Spleen (tissue), 11 donors: ENCODE results near the gene PPM1B. TPM values are rescaled to one million over a fixed set of nuclear protein-coding genes. Genes with fewer than 3 reads are reported as not detected.
A peak's percentile ranks its signal among the peaks of the same experiment; 100 is the strongest.

Experiments used
- DNase-seq: peaks from one replicate; pipeline ENCODE4 v3.0.0-alpha.2; 2020
- H3K27ac ChIP-seq, 8 donors: fragments of 200-600 bp; sonication (generic) in 7 of 8; 1 replicate in 4 of 8; 2 replicates in 4 of 8; pipeline versions ENCODE4 v1.5.0 to v1.8.0; 2016 to 2021; ENCODE audit warnings: inconsistent platforms in 4 of 8, mild to moderate bottlenecking in 4 of 8, moderate library complexity in 1 of 8
- H3K27me3 ChIP-seq, 7 donors: fragments of 200-600 bp; sonication (generic) in 6 of 7; replicated peaks in 1 of 7; 1 replicate in 4 of 7; 2 replicates in 3 of 7; pipeline versions ENCODE4 v1.5.0 to v1.8.0; 2016 to 2021; ENCODE audit warnings: inconsistent platforms in 3 of 7, mild to moderate bottlenecking in 1 of 7
- H3K36me3 ChIP-seq, 6 donors: fragments of 200-600 bp; sonication (generic) in 5 of 6; 1 replicate in 4 of 6; 2 replicates in 2 of 6; pipeline versions ENCODE4 v1.5.0 to v1.8.0; 2016 to 2021; ENCODE audit warnings: inconsistent platforms in 2 of 6
- H3K4me1 ChIP-seq, 6 donors: fragments of 200-600 bp; sonication (generic) in 5 of 6; 1 replicate in 3 of 6; 2 replicates in 3 of 6; pipeline versions ENCODE4 v1.5.0 to v1.8.0; 2016 to 2021; ENCODE audit warnings: inconsistent platforms in 3 of 6
- H3K4me3 ChIP-seq, 8 donors: fragments of 200-600 bp; sonication (generic) in 7 of 8; 1 replicate in 4 of 8; 2 replicates in 4 of 8; pipeline versions ENCODE4 v1.5.0 to v1.8.0; 2016 to 2021; ENCODE audit warnings: inconsistent platforms in 4 of 8, mild to moderate bottlenecking in 4 of 8, moderate library complexity in 2 of 8
- H3K9me3 ChIP-seq, 8 donors: fragments of 200-600 bp; sonication (generic) in 7 of 8; 1 replicate in 4 of 8; 2 replicates in 4 of 8; pipeline versions ENCODE4 v1.5.0 to v1.8.0; 2016 to 2021; ENCODE audit warnings: inconsistent platforms in 4 of 8
- POLR2A ChIP-seq, 3 donors: fragments of 450-650 bp; IDR thresholded peaks; one replicate each; pipeline ENCODE4 v1.5.1; 2017; ENCODE audit warnings: antibody characterized with exemption in 3 of 3, mild to moderate bottlenecking in 1 of 3
- POLR2AphosphoS5 ChIP-seq, 3 donors: sonication (generic); formaldehyde crosslinking; IDR thresholded peaks; one replicate each; pipeline ENCODE4 v1.5.1; 2017; ENCODE audit warnings: antibody characterized with exemption in 3 of 3
- WGBS, 5 donors: extraction: QIAGEN DNeasy Blood & Tissue Kit in 3 of 5; methylation state at CpG; one replicate each; pipeline versions ENCODE4 v1.1.5 to v1.1.7; 2013 to 2018; 5-methylcytosine and 5-hydroxymethylcytosine counted together
- intact Hi-C: fragments of 100-400 bp; cut with DNase I; formaldehyde crosslinking; loops from one replicate; pipeline ENCODE4 v1.15.0; 2023; ENCODE audit warnings: low total_unique reads
- polyA plus RNA-seq, 3 donors: library from polyadenylated mRNA; stranded (reverse); fragments of 200-250 nt; gene quantifications; one replicate each; pipeline ENCODE4 v1.2.1, GENCODE V29; 2013
- total RNA-seq, 7 donors: library from RNA; depleted of rRNA in 3 of 7; stranded (reverse); fragments of >200 nt in 3 of 7; fragmentation: NEBNext Ultra II Directional in 4 of 7; extraction: Animal tissue kit (Norgen Biotek cat#: 25700) in 4 of 7; gene quantifications; one replicate each; pipeline versions ENCODE4 v1.1.0 to v1.2.1, GENCODE V29; 2016 to 2021
- TF ChIP-seq, protein P1 (sequence below), 11 experiments: fragments of 200-600 bp in 7 of 11; fragments of 450-650 bp in 4 of 11; sonication (generic) in 4 of 11; IDR thresholded peaks in 8 of 11; conservative IDR thresholded peaks in 3 of 11; 1 replicate in 7 of 11; 2 replicates in 4 of 11; pipeline versions ENCODE4 v1.4.0 to v1.8.0; 2016 to 2021; ENCODE audit warnings: antibody characterized with exemption in 11 of 11, inconsistent platforms in 4 of 11, mild to moderate bottlenecking in 1 of 11
- donor health status: healthy with polysubstance abuse.
- donor health status: DM: no; HTN: no; CAD: no; lungs with moderate emphysema.
- donor health status: DM: no; HTN: no; CAD: no.
- donor health status: Bipolar disorder and iron deficiency.
- donor health status: healthy.
- donor health status: DM: no; HTN: no; CAD: no.
- donor health status: DM: yes; HTN: yes; CAD: no.

PPM1B gene
- total and polyA plus RNA-seq, 10 donors = 21.9 to 86.3 (median 57.4) TPM

DNA sequence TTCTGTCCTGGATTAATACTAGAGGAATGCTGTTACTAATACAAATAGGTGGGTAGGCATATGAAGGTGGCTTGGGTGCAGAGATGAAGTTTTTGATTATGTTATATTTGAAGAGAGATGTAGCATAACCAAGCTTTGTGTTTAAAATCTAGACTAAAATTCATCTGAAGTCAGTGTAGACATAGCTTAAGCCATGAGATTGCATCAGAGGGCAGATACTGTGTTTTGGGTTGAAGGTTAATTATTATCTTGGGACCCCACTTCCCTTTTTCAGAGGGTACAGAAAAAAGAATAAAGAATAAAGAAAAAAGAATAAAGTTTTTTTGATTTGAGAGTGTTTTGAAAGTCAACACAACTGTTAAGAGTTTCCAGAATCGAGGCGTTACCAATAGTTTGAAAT lies 13.0 kb downstream of the PPM1B start:
- H3K4me1 ChIP-seq = peaks cover 14 to 99% (median 81%) of the 10 kb centered on the region in 6 donors
- H3K4me3 ChIP-seq = no peak overlapping the region
- no peaks in the 10 kb centered on the region for H3K27me3 ChIP-seq
- H3K36me3 ChIP-seq = peaks cover 0 to 16% (median 0%) of the 10 kb centered on the region in 6 donors
- TF ChIP-seq, protein P1, sequence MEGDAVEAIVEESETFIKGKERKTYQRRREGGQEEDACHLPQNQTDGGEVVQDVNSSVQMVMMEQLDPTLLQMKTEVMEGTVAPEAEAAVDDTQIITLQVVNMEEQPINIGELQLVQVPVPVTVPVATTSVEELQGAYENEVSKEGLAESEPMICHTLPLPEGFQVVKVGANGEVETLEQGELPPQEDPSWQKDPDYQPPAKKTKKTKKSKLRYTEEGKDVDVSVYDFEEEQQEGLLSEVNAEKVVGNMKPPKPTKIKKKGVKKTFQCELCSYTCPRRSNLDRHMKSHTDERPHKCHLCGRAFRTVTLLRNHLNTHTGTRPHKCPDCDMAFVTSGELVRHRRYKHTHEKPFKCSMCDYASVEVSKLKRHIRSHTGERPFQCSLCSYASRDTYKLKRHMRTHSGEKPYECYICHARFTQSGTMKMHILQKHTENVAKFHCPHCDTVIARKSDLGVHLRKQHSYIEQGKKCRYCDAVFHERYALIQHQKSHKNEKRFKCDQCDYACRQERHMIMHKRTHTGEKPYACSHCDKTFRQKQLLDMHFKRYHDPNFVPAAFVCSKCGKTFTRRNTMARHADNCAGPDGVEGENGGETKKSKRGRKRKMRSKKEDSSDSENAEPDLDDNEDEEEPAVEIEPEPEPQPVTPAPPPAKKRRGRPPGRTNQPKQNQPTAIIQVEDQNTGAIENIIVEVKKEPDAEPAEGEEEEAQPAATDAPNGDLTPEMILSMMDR (IDR thresholded peaks at IDR 0.05 in 8 of 11, conservative IDR thresholded peaks at IDR 0.05 in 3 of 11) = no peak
- TF ChIP-seq POLR2A (IDR thresholded peaks at IDR 0.05) (no peak), POLR2AphosphoS5 (IDR thresholded peaks at IDR 0.05) (no peak)
- no peaks in the 10 kb centered on the region for H3K9me3 ChIP-seq
- intact Hi-C loops = no loop called here
- WGBS, 5 donors = 70 to 79% (median 75%) methylated on average over 2 of the region's 2 CpGs
- DNase-seq = no peak
- H3K27ac ChIP-seq = peak overlapping the region in 1 of 8 donors; percentile 15

- H3K4me1 ChIP-seq = peaks cover 14 to 99% (median 80%) of the 10 kb centered on the region in 6 donors
- H3K27me3 ChIP-seq = no peaks in the 10 kb centered on the region
- no peak for TF ChIP-seq POLR2AphosphoS5 (IDR thresholded peaks at IDR 0.05)
- H3K27ac ChIP-seq = peak overlapping the region in 7 of 8 donors; percentile 5 to 73 (median 47)
- 28 to 44% (median 37%) methylated on average over 3 of the region's 3 CpGs for WGBS, 5 donors
- peaks cover 0 to 9% (median 0%) of the 10 kb centered on the region in 6 donors for H3K36me3 ChIP-seq
- no peak overlapping the region for H3K4me3 ChIP-seq
- intact Hi-C loops = no loop called here
- H3K9me3 ChIP-seq = no peaks in the 10 kb centered on the region
- no peak for DNase-seq
These were observed 15.4 kb downstream of the PPM1B start for GRCh38 chr2:44184106-44184505.

DNA sequence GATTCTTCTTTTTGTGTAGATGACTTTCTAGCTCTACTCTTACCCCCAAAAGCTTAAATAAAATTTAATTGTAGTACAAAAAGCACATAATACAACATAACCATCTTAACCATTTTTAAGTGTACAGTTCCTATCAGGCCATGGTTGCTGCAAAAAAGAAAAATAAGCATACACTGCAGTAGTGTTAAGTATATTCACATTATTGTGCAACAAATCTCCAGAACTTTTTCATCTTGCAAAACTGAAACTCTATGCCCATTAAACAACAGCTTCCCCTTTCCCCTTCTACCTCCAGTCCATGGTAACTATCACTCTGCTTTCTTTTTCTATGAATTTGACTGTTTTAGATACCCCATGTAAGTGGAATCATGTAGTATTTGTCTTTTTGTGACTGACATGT lies 18.1 kb downstream of the PPM1B start:
- Histone ChIP-seq H3K27ac (peak overlapping the region in 4 of 8 donors; percentile 7 to 73 (median 46)), H3K4me3 (no peak overlapping the region), H3K9me3 (no peaks in the 10 kb centered on the region), H3K36me3 (no peaks in the 10 kb centered on the region), H3K27me3 (no peaks in the 10 kb centered on the region), H3K4me1 (peaks cover 29 to 100% (median 86%) of the 10 kb centered on the region in 6 donors)
- intact Hi-C loops = no loop called here
- no peak for DNase-seq
- TF ChIP-seq POLR2A (IDR thresholded peaks at IDR 0.05) = no peak
- TF ChIP-seq, protein P1 (IDR thresholded peaks at IDR 0.05 in 8 of 11, conservative IDR thresholded peaks at IDR 0.05 in 3 of 11) = no peak
- no peak for TF ChIP-seq POLR2AphosphoS5 (IDR thresholded peaks at IDR 0.05)

DNA sequence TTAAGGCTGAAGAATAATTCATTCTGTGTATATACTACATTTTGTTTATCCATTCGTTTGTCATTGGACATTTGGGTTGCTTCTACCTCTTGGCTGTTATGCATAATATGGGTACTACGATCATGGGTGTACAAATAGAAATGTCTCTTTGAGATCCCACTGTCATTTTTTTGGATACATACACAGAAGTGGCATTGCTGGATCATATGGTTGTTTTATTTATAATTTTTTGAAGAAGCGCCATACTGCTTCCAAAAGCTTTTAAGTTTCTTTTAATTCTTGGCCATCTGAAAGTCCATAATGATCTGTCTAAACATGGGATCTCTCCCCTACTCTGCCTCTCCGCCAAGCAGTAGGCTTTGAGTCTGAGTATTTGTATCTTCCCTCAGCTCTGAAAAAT lies 18.6 kb downstream of the PPM1B start:
- DNase-seq = no peak
- TF ChIP-seq POLR2AphosphoS5 (IDR thresholded peaks at IDR 0.05) (no peak), POLR2A (IDR thresholded peaks at IDR 0.05) (no peak)
- TF ChIP-seq, protein P1 (IDR thresholded peaks at IDR 0.05 in 8 of 11, conservative IDR thresholded peaks at IDR 0.05 in 3 of 11) = no peak
- no peaks in the 10 kb centered on the region for H3K36me3 ChIP-seq
- WGBS, 5 donors = 85 to 93% (median 93%) methylated on average over 4 of the region's 4 CpGs
- no peak overlapping the region for H3K4me3 ChIP-seq
- H3K27me3 ChIP-seq = no peaks in the 10 kb centered on the region
- H3K9me3 ChIP-seq = no peaks in the 10 kb centered on the region
- peak overlapping the region in 3 of 8 donors; percentile 36 to 73 (median 55) for H3K27ac ChIP-seq
- intact Hi-C loops = no loop called here
- peaks cover 29 to 100% (median 88%) of the 10 kb centered on the region in 6 donors for H3K4me1 ChIP-seq

DNA sequence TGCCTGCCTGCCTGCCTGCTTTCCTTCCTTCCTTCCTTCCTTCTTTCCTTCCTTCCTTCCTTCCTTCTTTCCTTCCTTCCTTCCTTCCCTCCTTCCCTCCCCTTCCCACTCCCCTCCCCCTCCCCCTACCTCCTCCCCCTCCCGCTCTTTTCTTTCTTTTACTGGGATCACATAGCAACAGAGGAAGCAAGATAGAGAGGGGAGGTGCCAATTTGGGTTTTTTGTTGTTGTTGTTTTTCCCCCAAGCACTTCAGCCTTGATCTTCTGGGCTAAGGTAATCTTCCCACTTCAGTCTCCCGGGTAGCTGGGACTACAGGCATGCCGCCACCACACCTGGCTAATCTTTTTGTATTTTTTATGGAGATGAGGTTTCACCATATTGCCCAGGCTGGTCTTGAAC lies 20.0 kb downstream of the PPM1B start:
- Histone ChIP-seq H3K27me3 (no peaks in the 10 kb centered on the region), H3K9me3 (no peaks in the 10 kb centered on the region), H3K27ac (peak overlapping the region in 2 of 8 donors; percentile 2 to 41), H3K4me3 (no peak overlapping the region), H3K36me3 (no peaks in the 10 kb centered on the region), H3K4me1 (peaks cover 32 to 100% (median 85%) of the 10 kb centered on the region in 6 donors)
- intact Hi-C loops = no loop called here
- DNase-seq = no peak
- TF ChIP-seq POLR2AphosphoS5 (IDR thresholded peaks at IDR 0.05) (no peak), POLR2A (IDR thresholded peaks at IDR 0.05) (no peak)
- TF ChIP-seq, protein P1 (IDR thresholded peaks at IDR 0.05 in 8 of 11, conservative IDR thresholded peaks at IDR 0.05 in 3 of 11) = no peak
- WGBS, 5 donors = 72 to 84% (median 76%) methylated on average over 3 of the region's 3 CpGs
